SIG-M5 (cell line): ENCODE measurements around the gene RAB27A.
"Not testable (repeated sequence)": the region's sequence is repeated elsewhere in the genome, so short reads cannot be mapped to it uniquely, and the experiment has no call there.

ENCODE experiments used
- DNase-seq: peaks from one replicate; lab custom pipeline; 2025; lab: John Stamatoyannopoulos, UW

The RAB27A gene

DNA sequence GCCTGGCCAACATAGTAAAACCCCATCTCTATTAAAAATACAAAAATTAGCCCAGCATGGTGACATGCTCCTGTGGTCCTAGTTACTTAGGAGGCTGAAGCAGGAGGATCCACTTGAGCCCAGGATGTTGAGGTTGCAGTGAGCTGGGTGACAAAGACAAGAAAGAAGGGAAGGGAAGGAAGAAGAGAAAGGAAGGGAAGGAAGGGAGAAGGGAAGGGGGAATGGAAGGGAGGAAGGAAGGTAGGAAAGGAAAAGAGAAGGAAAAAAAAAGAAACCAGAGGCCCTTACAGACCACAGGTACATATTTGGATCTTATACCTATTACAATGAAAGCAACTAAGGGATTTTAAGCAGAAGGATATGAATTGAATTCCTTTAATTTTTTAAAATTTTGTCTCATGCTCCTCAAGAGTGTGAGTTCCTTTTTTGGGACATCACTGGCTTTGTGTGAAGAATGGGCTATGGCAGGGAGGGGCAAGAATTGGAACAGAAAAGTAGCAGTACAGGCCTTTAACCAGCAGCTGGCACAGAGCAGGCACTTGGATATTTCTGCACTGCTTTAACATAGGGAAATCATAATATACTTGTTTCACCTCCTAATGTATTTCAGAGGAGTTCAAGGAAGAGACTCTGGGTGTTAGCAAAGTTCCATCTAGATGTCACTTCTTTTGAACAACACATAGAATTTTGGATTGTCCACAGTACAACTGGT, 7.9 kb downstream of the RAB27A start:
- no peak for DNase-seq

DNA sequence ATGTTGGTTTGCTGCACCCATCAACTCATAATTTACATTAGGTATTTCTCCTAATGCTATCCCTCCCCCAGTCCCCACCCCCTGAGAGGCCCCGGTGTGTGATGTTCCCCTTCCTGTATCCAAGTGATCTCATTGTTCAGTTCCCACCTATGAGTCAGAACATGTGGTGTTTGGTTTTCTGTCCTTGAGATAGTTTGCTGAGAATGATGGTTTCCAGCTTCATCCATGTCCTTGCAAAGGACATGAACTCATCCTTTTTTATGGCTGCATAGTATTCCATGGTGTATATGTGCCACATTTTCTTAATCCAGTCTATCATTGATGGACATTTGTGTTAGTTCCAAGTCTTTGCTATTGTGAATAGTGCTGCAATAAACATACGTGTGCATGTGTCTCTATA, 9.0 kb downstream of the RAB27A start:
- not testable (repeated sequence) for DNase-seq

DNA sequence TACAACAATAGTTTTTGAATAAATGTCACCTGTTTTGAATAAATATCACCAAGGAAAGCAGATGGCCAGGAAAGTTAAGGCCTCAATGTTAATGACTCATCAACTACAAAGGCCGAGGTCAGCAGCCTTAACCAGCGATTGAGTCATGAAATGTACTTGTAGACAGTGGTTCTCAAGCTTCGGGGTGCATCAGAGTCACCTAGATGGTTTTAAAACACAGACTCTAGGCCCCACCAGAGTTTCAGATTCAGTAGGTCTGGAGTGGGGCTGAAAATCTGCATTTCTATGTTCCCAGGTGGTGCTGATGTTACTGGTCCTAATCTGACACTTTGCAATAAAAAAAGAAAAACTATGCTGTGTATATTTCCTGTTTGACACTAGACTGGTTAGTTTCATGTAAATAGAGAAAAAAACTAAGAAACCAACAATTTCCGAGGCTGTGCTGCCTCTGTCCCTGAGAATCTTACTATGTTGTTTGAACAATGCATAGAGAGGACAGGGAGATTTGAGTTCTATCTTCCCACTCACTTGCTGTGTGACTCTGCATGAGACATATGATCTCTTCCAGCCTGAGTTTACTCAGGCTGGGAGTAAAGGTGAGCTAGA, 9.8 kb downstream of the RAB27A start:
- DNase-seq: no peak

DNA sequence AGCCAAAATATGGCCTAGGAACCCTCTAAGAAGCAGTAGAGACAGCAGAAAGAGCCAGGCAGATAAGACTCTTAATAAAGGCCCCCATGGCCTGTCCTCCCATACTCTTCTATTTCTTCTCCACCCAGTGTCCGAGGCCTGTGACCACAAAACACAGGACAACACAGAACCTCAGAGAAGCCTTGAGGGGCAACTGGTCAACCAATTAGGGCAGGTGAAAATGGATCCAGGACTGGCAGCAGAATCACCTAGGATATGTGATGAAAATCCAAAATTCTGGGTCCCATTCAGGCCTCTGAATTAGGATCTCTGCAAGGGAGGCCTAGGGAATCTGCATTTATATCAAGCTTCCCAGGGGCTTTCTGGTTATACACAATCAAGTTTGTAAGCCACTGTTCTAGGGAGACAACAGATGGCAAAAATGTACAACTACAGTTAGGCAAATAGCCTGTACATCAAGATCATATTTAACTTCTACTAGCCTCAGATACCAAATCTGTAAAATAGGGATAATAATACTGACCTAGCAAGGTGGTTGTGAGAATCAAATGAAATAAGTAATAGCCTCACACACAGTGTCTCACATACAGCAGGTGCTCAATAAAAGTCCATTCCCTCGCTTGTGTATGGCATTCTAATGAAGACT, 10.4 kb downstream of the RAB27A start:
- DNase-seq: no peak

DNA sequence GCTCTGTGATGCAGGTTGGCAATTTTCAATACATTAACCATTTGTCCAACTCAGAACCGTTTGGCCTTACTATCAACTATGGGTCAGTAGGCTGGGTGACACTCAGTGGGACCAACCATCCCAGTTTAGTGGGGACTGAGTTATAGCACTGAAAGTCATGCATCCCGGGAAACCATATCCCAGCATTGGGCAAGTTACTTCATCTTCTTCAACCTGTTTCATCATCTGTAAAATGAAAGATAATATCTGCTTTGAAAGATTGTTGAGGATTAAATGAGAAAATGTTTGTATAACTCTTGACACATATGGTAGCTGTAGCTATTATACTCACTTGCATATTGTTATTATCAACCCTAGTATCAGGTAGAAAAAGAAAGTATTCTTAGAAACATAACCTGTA, 11.9 kb downstream of the RAB27A start:
- no peak for DNase-seq

DNA sequence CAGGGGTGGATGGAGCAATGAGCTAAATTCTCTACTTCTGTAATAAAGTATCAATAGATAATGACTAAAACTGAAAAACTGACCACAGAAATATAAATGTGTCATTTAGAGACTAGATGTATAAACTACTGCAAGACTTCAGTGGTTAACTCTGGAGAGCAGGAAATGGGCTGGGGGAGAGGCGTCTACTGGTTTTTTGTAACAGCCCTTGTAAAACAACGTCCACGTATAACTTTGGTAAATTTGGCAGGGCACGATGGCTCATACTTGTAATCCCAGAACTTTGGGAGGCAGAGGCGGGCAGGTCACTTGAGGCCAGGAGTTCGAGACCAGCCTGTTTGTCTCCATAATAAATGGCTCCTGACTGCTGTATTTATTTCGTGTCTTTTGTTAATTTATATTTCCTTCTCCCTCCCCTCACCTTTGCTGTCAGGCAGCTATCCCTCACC, 12.5 kb downstream of the RAB27A start:
- DNase-seq: peak; percentile 80

DNA sequence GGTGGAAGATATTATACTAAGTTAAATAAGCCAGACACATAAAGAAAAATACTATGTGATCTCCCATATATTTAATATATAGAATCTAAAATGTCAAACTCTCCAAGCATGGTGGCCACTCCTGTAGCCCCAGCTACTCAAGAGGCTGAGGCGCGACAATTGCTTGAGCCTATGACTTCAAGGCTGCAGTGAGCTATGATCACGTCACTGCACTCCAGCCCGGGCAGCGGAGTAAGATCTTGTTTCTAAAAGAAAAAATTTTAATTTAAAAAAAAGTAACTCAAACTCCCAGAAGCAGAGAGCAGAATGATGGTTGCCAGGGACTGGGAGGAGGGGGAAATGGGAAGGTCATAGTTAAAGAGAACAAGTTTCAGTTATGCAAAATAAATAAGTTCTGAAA, 13.3 kb downstream of the RAB27A start:
- DNase-seq: no peak

DNA sequence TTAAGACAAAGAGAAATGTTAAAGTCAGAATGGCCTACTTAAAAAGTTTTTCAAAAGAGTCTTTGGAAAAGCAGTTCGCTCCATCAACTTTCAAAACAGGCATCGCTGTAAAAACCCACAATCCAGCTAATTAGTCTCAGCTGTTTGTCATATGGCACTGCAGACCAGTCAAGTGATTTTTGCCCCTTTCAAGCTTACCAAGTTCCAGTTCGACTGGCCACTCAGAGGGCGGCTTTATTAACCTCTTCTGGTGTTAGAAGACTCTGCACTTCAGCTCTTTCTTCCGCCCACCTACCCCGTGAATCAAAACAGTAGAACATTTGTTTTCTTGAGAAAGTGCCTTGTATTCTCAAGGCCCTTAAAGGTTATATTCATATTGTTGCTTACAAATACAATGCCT, 19.3 kb downstream of the RAB27A start:
- DNase-seq: no peak

DNA sequence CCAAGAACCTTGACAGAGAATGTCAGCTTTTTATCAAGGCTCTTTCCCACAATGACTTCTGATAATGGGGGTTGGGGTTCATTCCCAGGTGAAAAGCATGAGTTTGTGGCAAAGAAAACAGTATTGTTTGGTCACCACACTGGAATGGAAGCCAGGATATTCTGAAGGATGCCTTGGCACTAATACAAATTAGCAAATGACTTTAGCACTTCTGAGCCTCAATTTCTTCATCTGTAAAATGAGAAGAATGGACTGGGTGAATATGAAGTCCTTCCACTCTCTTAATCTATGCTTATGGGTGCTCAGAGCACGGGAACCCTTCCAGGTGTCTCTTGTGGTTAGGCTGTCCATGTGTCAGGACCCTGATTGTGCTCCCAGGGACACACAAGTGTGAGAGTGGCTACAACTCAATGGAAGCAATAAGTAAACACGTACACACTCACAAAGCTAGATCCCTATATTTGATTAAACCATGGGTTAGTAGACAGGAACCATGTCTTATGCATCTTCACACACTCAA, 21.4 kb downstream of the RAB27A start:
- DNase-seq: no peak

DNA sequence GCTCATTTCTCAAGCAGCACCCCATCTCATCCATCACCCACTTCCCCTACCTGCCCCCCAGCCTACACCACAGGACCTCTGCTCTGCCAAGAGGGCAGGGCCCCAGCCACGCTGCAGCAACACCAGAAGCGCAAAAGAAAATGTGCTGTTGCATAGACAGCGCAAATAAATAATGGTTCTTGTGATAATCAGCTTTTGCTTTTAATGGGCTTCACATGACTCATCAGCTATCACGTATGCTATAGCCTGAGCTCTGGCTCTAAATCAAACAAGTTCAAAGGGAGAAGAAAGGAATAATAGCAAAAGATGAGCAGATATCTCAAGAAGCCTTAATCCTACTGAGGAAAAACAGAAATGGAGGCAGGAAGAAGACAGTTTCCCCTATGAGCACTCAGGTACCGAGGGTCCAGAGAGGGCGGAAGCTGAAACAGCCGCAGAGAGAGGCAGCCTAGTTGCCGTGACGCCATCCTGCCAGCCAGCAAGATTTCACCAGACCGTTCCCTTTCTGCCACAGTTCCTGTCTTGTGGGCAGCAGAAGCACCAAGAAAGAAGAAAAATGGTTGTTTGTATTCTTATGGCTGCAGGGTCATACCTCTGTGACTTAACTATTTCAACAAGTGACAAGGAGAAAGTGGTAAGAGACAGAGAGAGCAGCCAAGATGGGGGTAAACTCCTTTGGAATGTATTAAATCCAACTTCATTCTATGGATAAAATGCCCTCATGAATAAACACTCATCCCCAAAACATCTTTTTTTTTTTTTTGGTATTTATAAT, 22.0 kb downstream of the RAB27A start:
- DNase-seq: peak; percentile 14

DNA sequence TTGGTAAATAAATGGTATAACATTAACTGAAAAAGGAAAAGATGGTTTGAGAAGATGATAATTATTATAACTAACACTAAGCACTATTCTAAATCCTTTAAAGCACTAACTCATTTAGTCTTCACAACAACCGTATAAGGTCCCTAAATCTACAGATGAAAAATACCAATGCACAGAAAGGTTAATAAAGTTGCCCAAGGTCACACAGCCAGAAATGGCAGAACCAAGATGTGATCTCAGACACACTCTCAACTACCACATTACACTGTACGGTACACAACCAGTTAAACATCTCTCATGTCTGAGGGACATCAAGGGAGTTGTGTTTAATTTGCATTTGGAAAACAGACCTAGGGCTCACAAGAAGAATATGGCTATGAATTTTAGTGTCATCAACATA, 23.1 kb downstream of the RAB27A start:
- no peak for DNase-seq

DNA sequence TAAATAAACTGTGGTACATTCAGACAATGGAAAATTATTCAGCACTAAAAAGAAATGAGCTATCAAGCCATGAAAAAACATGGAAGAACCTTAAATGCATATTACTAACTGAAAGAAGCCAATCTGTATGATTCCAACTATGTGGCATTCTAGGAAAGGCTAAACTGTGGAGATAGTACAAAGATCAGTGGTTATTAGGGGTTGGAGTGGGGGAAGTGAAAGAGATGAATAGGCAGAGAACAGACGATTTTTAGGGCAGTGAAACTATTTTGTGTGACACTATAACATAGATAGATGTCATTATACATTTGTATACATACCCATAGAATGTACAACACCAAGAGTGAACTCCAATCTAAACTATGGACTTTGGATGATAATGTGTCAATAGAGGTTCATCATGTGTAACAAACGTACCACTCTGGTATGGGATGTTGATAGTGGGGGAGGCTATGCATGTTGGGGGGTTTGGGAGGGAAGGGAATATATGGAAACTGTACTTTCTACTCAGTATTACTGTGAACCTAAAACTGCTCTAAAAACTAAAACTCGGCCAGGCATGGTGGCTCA, 29.0 kb downstream of the RAB27A start:
- no peak for DNase-seq

DNA sequence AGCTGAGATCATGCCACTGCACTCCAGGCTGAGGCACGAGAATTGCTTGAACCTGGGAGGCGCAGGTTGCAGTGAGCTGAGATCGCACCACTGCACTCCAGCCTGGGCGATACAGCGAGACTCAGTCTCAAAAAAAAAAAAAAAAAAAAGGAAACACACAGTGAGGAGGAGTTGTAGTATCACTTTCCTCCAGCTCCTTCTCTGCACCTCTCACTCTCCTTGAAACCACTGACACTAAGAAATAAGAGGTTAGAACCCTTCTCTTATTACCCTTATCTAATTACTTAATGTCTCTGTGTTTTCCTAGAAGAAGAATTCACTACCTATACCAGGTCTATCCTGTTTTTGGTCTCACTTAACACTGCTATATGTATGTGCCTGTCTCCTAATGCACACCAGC, 31.7 kb downstream of the RAB27A start:
- DNase-seq: no peak

DNA sequence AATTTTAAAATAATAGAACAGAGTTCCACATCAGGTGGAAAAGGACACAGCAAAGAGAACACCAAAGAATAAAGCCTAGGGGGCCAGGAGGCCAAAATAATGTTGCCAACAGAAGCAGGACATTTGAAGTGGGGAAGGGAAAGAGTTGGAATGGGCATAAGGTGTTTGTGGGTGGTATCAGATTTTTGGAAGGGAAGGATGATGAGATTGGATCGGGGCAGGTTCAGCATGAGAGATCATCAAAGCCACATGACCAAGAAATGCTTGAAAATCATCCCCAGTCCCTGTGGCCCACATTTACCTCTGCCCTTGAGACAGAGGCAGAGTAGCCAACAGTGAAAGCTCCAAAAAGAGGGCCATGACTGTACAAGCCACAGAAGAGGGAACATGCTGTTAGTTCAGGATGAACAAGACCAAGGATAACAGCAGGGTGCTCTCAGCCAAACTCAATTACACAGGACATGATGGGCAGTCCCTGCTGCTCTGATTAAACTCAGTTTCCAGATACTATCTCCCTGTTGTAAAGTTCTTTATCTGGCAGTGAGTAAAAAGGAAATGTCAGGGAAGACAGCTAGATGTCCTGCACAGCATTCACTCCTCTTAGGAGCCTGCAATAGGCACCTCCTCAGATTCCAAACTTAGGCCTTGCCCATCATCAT, 32.5 kb downstream of the RAB27A start:
- DNase-seq: no peak

DNA sequence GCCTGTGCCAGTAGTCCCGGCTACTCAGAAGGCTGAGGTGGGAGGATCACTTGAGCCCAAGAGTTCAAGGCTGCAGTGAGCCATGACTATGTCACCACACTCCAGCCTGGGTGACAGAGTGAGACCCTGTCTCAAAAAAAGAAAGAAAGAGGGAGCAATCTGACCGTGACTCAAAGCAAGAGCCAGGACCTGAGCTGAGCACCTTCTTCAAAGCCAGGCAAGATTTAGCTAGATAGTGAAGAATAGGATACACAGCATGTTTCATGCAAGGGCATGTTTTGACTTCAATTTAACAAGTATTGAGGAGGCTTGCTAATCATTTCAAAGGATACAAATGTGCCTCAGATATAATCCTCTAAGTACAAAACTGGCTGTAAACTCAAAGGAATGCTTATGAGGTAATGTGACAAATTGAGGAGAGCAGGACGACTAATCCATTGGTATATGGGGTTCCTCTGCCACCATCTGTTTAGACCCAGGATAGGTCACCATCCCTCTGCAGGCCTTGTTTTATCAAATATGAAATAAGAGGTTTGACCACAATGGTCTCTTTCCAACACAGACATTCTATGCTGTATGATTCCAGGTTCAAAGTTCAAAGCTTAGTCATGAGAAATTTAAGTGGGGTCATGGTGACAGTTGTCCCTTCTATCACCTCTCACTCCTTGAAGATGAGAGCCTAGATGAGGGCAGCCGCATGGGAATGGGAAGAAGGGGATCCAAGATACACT, 33.2 kb downstream of the RAB27A start:
- DNase-seq: no peak

DNA sequence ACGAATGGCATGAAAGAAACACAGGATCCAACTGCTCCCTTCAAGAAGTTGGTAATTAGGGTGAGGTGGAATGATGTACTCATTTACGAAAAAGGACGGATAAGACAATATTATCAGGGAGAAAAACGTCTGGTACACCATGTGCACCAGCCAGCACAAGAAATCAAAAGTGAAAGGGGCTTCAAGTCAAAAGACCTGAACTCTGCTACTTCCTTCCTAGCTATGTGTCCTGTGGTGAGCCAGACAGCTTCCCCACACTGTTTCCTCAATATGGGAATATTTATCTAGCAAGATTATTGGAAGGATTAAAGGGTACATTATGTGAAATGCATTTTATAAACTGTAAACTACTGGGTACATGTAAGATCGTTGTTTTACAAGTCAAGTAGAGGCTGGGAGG, 33.9 kb downstream of the RAB27A start:
- DNase-seq: no peak

DNA sequence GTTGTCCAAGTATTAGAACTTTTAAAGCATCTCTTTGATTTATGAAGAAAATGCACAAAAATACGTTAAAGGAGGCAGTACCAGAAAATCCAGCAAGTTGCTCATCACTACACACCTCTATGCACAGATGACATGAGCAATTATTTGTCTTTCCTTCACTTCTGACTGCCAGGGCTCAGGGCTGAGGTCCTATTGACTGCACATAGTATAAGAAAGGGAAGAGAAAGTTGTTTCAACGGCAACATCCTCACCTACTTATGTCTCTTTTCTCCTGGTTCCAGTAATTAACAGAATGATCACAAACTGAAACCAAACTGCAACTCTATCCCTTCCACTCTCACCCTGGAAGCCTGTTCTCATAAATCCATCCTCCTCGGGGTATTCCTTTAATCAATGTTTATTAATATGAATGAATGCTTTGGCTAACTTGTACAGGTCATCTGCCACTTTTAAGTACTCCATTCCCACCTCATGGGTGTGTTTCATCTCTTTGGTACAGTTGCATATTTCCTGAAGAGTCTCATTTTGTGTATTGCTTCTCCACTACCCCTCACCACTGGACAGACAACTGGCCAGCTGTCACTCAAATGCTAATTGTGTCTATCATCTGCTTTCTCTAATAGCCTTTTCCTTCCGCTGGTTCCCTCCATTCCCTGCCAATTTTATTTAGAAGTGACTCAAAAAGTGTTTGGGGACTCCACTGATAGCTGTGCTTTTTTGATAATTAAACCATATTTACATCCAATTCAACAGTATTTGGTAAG, 34.5 kb downstream of the RAB27A start:
- no peak for DNase-seq

DNA sequence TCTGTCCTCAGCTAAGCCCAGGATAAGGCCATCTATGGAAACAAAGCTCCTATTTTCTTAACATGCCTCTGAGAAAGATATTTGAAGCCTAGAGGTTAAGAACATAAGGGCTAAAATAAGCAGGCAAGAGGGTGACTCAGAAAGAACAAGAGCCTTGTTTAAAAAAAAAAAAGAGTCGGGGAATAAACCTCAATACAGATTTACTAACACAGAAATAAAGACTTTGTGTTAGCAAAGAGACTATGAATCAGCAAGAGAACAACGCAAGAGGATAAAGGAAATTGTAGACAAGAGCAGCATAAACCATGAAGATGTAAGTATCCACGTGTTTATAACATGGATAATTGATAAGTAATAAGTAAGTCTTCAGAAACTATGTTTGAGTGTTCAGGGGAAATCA, 36.0 kb downstream of the RAB27A start:
- DNase-seq: no peak

DNA sequence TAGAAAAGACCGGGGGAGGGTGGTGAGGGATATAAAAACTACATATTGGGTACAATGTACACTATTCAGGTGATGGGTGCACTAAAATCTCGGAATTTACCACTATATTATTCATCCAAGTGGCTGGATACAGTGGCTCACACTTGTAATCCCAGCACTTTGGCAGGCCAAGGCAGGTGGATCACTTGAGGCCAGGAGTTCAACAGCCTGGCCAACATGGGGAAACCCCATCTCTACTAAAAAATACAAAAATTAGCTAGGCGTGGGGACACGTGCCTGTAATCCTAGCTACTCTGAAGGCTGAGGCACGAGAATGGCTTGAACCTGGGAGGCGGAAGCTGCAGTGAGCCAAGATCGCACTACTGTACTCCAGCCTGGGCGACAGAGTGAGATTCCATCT, 37.4 kb downstream of the RAB27A start:
- not testable (repeated sequence) for DNase-seq

DNA sequence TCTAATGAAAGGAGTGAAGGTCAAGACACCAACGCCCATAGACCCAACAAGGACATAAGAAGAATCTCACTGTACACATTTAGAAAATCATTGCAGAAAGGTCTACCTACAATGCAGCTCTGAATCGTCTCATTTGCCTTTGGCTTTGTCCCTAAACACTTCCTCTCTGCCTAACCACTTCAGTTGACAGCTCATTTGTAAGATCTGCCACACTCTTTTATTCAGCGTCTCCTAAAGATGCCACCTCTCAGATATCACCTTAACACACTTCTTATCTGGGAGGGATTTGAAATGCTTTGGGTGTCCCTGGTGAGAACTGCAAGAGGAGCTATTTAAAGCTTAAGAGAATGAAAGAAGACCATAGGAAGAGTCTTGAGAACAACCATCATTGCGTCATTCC, 38.7 kb downstream of the RAB27A start:
- no peak for DNase-seq
